ENCODE data around the gene KLC1.
"Not testable (repeated sequence)": the region's sequence is repeated elsewhere in the genome, so short reads cannot be mapped to it uniquely, and the experiment has no call there.

The KLC1 gene

GRCh38 chr14:103628684-103629502 lies at the start of gene KLC1:
TSS of gene KLC1 (plus strand) at chr14:103629211. CDS start at chr14:103654565, 25,354 bp downstream.
- peak; percentile 78 to 90 for DNase-seq

- DNase-seq: no peak
Observed at GRCh38 chr14:103581206-103581605, 47.8 kb upstream of the KLC1 start.

- DNase-seq: no peak
Observed at GRCh38 chr14:103581954-103582703, 46.9 kb upstream of the KLC1 start.

GRCh38 chr14:103584326-103584915 lies 44.6 kb upstream of the KLC1 start:
- DNase-seq: no peak

GRCh38 chr14:103593577-103593976 lies 35.4 kb upstream of the KLC1 start:
- no peak for DNase-seq

- DNase-seq: no peak
Observed at GRCh38 chr14:103594265-103594664, 34.7 kb upstream of the KLC1 start.

GRCh38 chr14:103597623-103598377 lies 31.2 kb upstream of the KLC1 start:
- DNase-seq: no peak

- DNase-seq: no peak
Observed at GRCh38 chr14:103600503-103600902, 28.5 kb upstream of the KLC1 start.

- no peak for DNase-seq
Observed at GRCh38 chr14:103604620-103605019, 24.4 kb upstream of the KLC1 start.

- peak; percentile 24 to 29 for DNase-seq
Observed at GRCh38 chr14:103606963-103607668, 21.9 kb upstream of the KLC1 start.

GRCh38 chr14:103607822-103608221 lies 21.2 kb upstream of the KLC1 start:
- DNase-seq: no peak

- not testable (repeated sequence) for DNase-seq
Observed at GRCh38 chr14:103609081-103609480, 19.9 kb upstream of the KLC1 start.

- DNase-seq: no peak
Observed at GRCh38 chr14:103611215-103611614, 17.8 kb upstream of the KLC1 start.

- no peak for DNase-seq
Observed at GRCh38 chr14:103613517-103613916, 15.5 kb upstream of the KLC1 start.

- no peak for DNase-seq
Observed at GRCh38 chr14:103616635-103617300, 12.2 kb upstream of the KLC1 start.

- no peak for DNase-seq
Observed at GRCh38 chr14:103619057-103619456, 10.0 kb upstream of the KLC1 start.

GRCh38 chr14:103621860-103622259 lies 7.2 kb upstream of the KLC1 start:
- DNase-seq: no peak

GRCh38 chr14:103623308-103623707 lies 5.7 kb upstream of the KLC1 start:
- DNase-seq: no peak

- DNase-seq: no peak
Observed at GRCh38 chr14:103623883-103624482, 5.0 kb upstream of the KLC1 start.

GRCh38 chr14:103624860-103625259 lies 4.2 kb upstream of the KLC1 start:
- peak; percentile 9 to 11 for DNase-seq

Measured in stimulated activated CD4-positive, alpha-beta T cell treated with anti-CD3 and anti-CD28 coated beads, Interleukin-4, amount 100 ng/mL, for 4 hours (primary cell).